H1 (cell line): ENCODE measurements around the gene PHTF1. TPM values are rescaled to one million over a fixed set of nuclear protein-coding genes. Genes with fewer than 3 reads are reported as not detected.

ENCODE experiments used
- CTCF ChIA-PET: fragments of 300-600 bp; sonication (Branson Sonifier 250); formaldehyde crosslinking; loops from one replicate; lab custom pipeline; 2021; ENCODE audit not compliant: partially characterized antibody; lab: Charles Lee
- POLR2A ChIA-PET: fragments of 300-600 bp; sonication (Branson Sonifier 250); formaldehyde crosslinking; loops from one replicate; lab custom pipeline; 2021; ENCODE audit warnings: inconsistent platforms; ENCODE audit not compliant: partially characterized antibody; lab: Charles Lee
- DNase-seq, 2 experiments: peaks; one replicate each; pipeline versions ENCODE4 v3.0.0 to v3.0.0-alpha.2; 2010 to 2022; ENCODE audit warnings: low spot score in 2 of 2, low read depth in 1 of 2, mixed read lengths in 1 of 2
- FAIRE-seq: peaks from 2 replicates; lab custom pipeline; 2011; peaks lifted over from hg19 to GRCh38; lab: Jason Lieb, UNC
- H2AFZ ChIP-seq: 2 replicates; pipeline ENCODE4 v1.8.1; 2012; ENCODE audit warnings: low read length, inconsistent platforms
- H2AK5ac ChIP-seq: 2 replicates; pipeline ENCODE4 v1.6.1; 2013; ENCODE audit warnings: low read depth, low read length
- H2BK120ac ChIP-seq: replicated peaks from 2 replicates; pipeline ENCODE3; 2013; ENCODE audit warnings: low read depth, low read length, inconsistent platforms
- H2BK12ac ChIP-seq: 2 replicates; pipeline ENCODE4 v1.6.1; 2013; ENCODE audit warnings: low read depth, low read length
- H2BK15ac ChIP-seq: 2 replicates; pipeline ENCODE4 v1.6.1; 2013; ENCODE audit warnings: low read length
- H2BK20ac ChIP-seq: 2 replicates; pipeline ENCODE4 v1.6.1; 2013; ENCODE audit warnings: low read length
- H2BK5ac ChIP-seq: 2 replicates; pipeline ENCODE4 v1.6.1; 2013; ENCODE audit warnings: low read depth, low read length
- H3K14ac ChIP-seq: 2 replicates; pipeline ENCODE4 v1.6.1; 2013; ENCODE audit warnings: inconsistent platforms; ENCODE audit not compliant: insufficient read length
- H3K18ac ChIP-seq: 2 replicates; pipeline ENCODE4 v1.6.1; 2013; ENCODE audit warnings: low read length; ENCODE audit errors: extremely low read depth
- H3K23ac ChIP-seq: 2 replicates; pipeline ENCODE4 v1.6.1; 2013; ENCODE audit warnings: inconsistent platforms; ENCODE audit not compliant: insufficient read length
- H3K23me2 ChIP-seq: 2 replicates; pipeline ENCODE4 v1.6.1; 2013; ENCODE audit warnings: low read depth, low read length
- H3K27ac ChIP-seq: 2 replicates; pipeline ENCODE4 v1.6.1; 2011; ENCODE audit warnings: low read depth, low read length, inconsistent platforms
- H3K27me3 ChIP-seq, 4 experiments: replicated peaks in 1 of 4; 1 replicate in 1 of 4; 2 replicates in 3 of 4; pipeline versions ENCODE4 v1.6.1 to v1.8.1; 2011 to 2013; ENCODE audit warnings: low read length in 3 of 4, mild to moderate bottlenecking in 3 of 4, inconsistent platforms in 2 of 4, mixed read lengths in 2 of 4, moderate library complexity in 1 of 4; ENCODE audit not compliant: control insufficient read depth in 3 of 4, insufficient read depth in 3 of 4; ENCODE audit errors: extremely low read depth in 1 of 4
- H3K36me3 ChIP-seq, 4 experiments: 2 replicates each; pipeline versions ENCODE4 v1.6.1 to v1.8.1; 2011 to 2013; ENCODE audit warnings: mild to moderate bottlenecking in 4 of 4, low read length in 3 of 4, moderate library complexity in 2 of 4, control low read depth in 1 of 4, inconsistent platforms in 1 of 4; ENCODE audit not compliant: insufficient read depth in 4 of 4, control insufficient read depth in 2 of 4
- H3K4ac ChIP-seq: replicated peaks from 2 replicates; pipeline ENCODE3; 2013; ENCODE audit warnings: low read length, low read depth, mixed read lengths, inconsistent platforms; ENCODE audit not compliant: insufficient read length
- H3K4me1 ChIP-seq, 4 experiments: replicated peaks in 1 of 4; 1 replicate in 1 of 4; 2 replicates in 3 of 4; pipeline versions ENCODE4 v1.6.1 to v1.8.1; 2011 to 2013; ENCODE audit warnings: low read length in 3 of 4, inconsistent platforms in 2 of 4, mixed read lengths in 1 of 4; ENCODE audit not compliant: insufficient read depth in 4 of 4, control insufficient read depth in 3 of 4
- H3K4me2 ChIP-seq, 2 experiments: 2 replicates each; pipeline versions ENCODE4 v1.6.1 to v1.8.1; 2011 to 2013; ENCODE audit warnings: low read depth in 2 of 2, low read length in 2 of 2, control low read depth in 1 of 2, inconsistent platforms in 1 of 2, mild to moderate bottlenecking in 1 of 2; ENCODE audit not compliant: insufficient read depth in 1 of 2
- H3K4me3 ChIP-seq, 4 experiments: fragments of 200-600, 300-600 bp in 1 of 4; sonication (generic), shearing (Covaris generic), sonication (Bioruptor Twin) in 1 of 4; 2 replicates each; pipeline versions ENCODE4 v1.5.1 to v1.8.1; 2011 to 2016; ENCODE audit warnings: low read length in 4 of 4, low read depth in 3 of 4, control low read depth in 2 of 4, inconsistent platforms in 2 of 4, mild to moderate bottlenecking in 2 of 4, mixed read lengths in 1 of 4, moderate library complexity in 1 of 4; ENCODE audit not compliant: insufficient read depth in 2 of 4; ENCODE audit errors: extremely low read depth in 1 of 4
- H3K56ac ChIP-seq: replicated peaks from 2 replicates; pipeline ENCODE3; 2013; ENCODE audit warnings: low read depth, mild to moderate bottlenecking, mixed read lengths, low read length, inconsistent platforms; ENCODE audit not compliant: insufficient read length
- H3K79me1 ChIP-seq: 2 replicates; pipeline ENCODE4 v1.6.1; 2013; ENCODE audit warnings: low read depth, low read length, control low read depth
- H3K79me2 ChIP-seq, 2 experiments: 2 replicates each; pipeline versions ENCODE4 v1.6.1 to v1.8.1; 2012 to 2013; ENCODE audit warnings: low read length in 2 of 2, mild to moderate bottlenecking in 2 of 2, inconsistent platforms in 1 of 2; ENCODE audit not compliant: insufficient read depth in 2 of 2, control insufficient read depth in 1 of 2
- H3K9ac ChIP-seq, 4 experiments: replicated peaks in 1 of 4; 1 replicate in 1 of 4; 2 replicates in 3 of 4; pipeline versions ENCODE4 v1.6.1 to v1.8.1; 2011 to 2013; ENCODE audit warnings: low read depth in 3 of 4, low read length in 3 of 4, control low read depth in 2 of 4, mild to moderate bottlenecking in 2 of 4, moderate library complexity in 2 of 4, inconsistent platforms in 1 of 4; ENCODE audit errors: extremely low read depth in 1 of 4
- H3K9me3 ChIP-seq, 2 experiments: 2 replicates each; pipeline versions ENCODE4 v1.6.1 to v1.8.1; 2012 to 2013; ENCODE audit warnings: mild to moderate bottlenecking in 2 of 2, moderate library complexity in 2 of 2, control low read depth in 1 of 2, inconsistent platforms in 1 of 2, low read depth in 1 of 2, low read length in 1 of 2, mixed read lengths in 1 of 2; ENCODE audit not compliant: insufficient read depth in 2 of 2
- H4K20me1 ChIP-seq, 2 experiments: replicated peaks in 1 of 2; 2 replicates each; pipeline versions ENCODE3 to v1.8.1; 2011 to 2013; ENCODE audit warnings: inconsistent platforms in 2 of 2, low read length in 2 of 2, mild to moderate bottlenecking in 1 of 2; ENCODE audit not compliant: insufficient read depth in 2 of 2, control insufficient read depth in 1 of 2
- H4K5ac ChIP-seq: 2 replicates; pipeline ENCODE4 v1.6.1; 2013; ENCODE audit warnings: low read length, low read depth, mixed read lengths, inconsistent platforms; ENCODE audit not compliant: insufficient read length
- H4K8ac ChIP-seq: 2 replicates; pipeline ENCODE4 v1.8.0; 2013; ENCODE audit warnings: mild to moderate bottlenecking, moderate library complexity, low read length, inconsistent platforms; ENCODE audit not compliant: insufficient read depth; ENCODE audit errors: extremely low read depth
- H4K91ac ChIP-seq: replicated peaks from 2 replicates; pipeline ENCODE3; 2013; ENCODE audit warnings: low read length, mixed read lengths, inconsistent platforms; ENCODE audit not compliant: insufficient read length
- CBX5 ChIP-seq: fragments of 300-800, 300-1000 bp; sonication (generic); IDR thresholded peaks from 2 replicates; pipeline ENCODE4 v1.7.1; 2016; ENCODE audit warnings: antibody characterized with exemption, low read length, low read depth
- CBX8 ChIP-seq: fragments of 300-800, 300-1000 bp; sonication (generic); IDR thresholded peaks from 2 replicates; pipeline ENCODE4 v1.7.1; 2016; ENCODE audit warnings: low read depth, low read length, borderline replicate concordance
- HDAC2 ChIP-seq, 2 experiments: fragments of 300-600 bp in 1 of 2; sonication (generic) in 1 of 2; IDR thresholded peaks; 2 replicates each; pipeline ENCODE4 v1.6.1; 2011 to 2012; ENCODE audit warnings: low read depth in 2 of 2, low read length in 2 of 2, mild to moderate bottlenecking in 2 of 2, moderate library complexity in 2 of 2, borderline replicate concordance in 1 of 2, inconsistent platforms in 1 of 2
- HDAC6 ChIP-seq: IDR thresholded peaks from one replicate; pipeline ENCODE4 v1.7.1; 2012; ENCODE audit warnings: low read depth, mild to moderate bottlenecking, inconsistent platforms, low read length, moderate library complexity
- JUN ChIP-seq: IDR thresholded peaks from 2 replicates; pipeline ENCODE4 v1.6.1; 2011; ENCODE audit warnings: low read depth, mild to moderate bottlenecking, improper control_type of control experiment, low read length
- RFX5 ChIP-seq: IDR thresholded peaks from 2 replicates; pipeline ENCODE4 v1.6.1; 2011; ENCODE audit warnings: low read depth, low read length, improper control_type of control experiment, borderline replicate concordance
- RNF2 ChIP-seq: fragments of 200-900, 300-1000 bp; sonication (generic); IDR thresholded peaks from 2 replicates; pipeline ENCODE4 v1.7.1; 2016; ENCODE audit warnings: borderline replicate concordance, low read depth, mild to moderate bottlenecking, antibody characterized with exemption, low read length; ENCODE audit not compliant: poor library complexity, severe bottlenecking; ENCODE audit errors: missing control alignments
- SP1 ChIP-seq: IDR thresholded peaks from 2 replicates; pipeline ENCODE4 v1.6.1; 2011; ENCODE audit warnings: low read depth, low read length
- SP2 ChIP-seq: IDR thresholded peaks from 2 replicates; pipeline ENCODE4 v1.6.1; 2012; ENCODE audit warnings: mild to moderate bottlenecking, low read length, inconsistent platforms
- SRF ChIP-seq: IDR thresholded peaks from 2 replicates; pipeline ENCODE4 v1.6.1; 2011; ENCODE audit warnings: mild to moderate bottlenecking, low read depth, low read length, moderate library complexity
- TAF7 ChIP-seq: optimal IDR thresholded peaks from 2 replicates; pipeline ENCODE3; 2011; ENCODE audit warnings: low read depth, mild to moderate bottlenecking, inconsistent platforms, low read length, moderate library complexity, borderline replicate concordance
- TBP ChIP-seq: IDR thresholded peaks from 2 replicates; pipeline ENCODE4 v1.6.1; 2011; ENCODE audit warnings: low read depth, low read length, improper control_type of control experiment
- TCF12 ChIP-seq: IDR thresholded peaks from 2 replicates; pipeline ENCODE4 v1.6.1; 2011; ENCODE audit warnings: low read depth, mild to moderate bottlenecking, low read length
- WGBS, 2 experiments: shearing (Covaris generic) in 1 of 2; methylation state at CpG; one replicate each; pipeline versions ENCODE4 v1.1.6 to v1.1.7; 2013 to 2015; ENCODE audit warnings: low lambda C conversion rate in 2 of 2, mixed read lengths in 2 of 2, inconsistent platforms in 1 of 2, low coverage in 1 of 2, missing lambda C conversion rate in 1 of 2; ENCODE audit not compliant: insufficient replicate concordance in 2 of 2, insufficient coverage in 1 of 2, insufficient read length in 1 of 2; ENCODE audit errors: extremely low coverage in 1 of 2, missing lambda C conversion rate in 1 of 2; 5-methylcytosine and 5-hydroxymethylcytosine counted together
- polyA plus RNA-seq, 7 experiments: library from polyadenylated mRNA; depleted of rRNA in 3 of 7; stranded (reverse) in 5 of 7; unstranded in 2 of 7; fragments of >200 nt in 5 of 7; fragments of 200-250 nt in 2 of 7; gene quantifications; 1 replicate in 5 of 7; 2 replicates in 1 of 7; 4 replicates in 1 of 7; pipeline versions ENCODE4 v1.2.1 to v1.2.3, GENCODE V29; 2011 to 2013; ENCODE audit warnings: missing spikeins in 2 of 7, mixed read lengths in 2 of 7
- total RNA-seq: library from RNA; stranded (reverse); fragmentation: NEBNext Ultra II Directional; extraction: Animal tissue kit (Norgen Biotek cat#: 25700); gene quantifications from 2 replicates; pipeline ENCODE4 v1.2.1, GENCODE V29; 2021

Gene PHTF1
- total and polyA plus RNA-seq, 2 of the 8 experiments (the other 6 are each of a cell fraction or from before 2014, with no cell fraction given) = 9.1 to 26.9 TPM

GRCh38 chr1:113663165-113663951, 95.9 kb downstream of the PHTF1 start:
- POLR2A ChIA-PET = no interaction called here
- H2BK12ac ChIP-seq = no peak overlapping the region
- TF ChIP-seq TAF7 (no peak), CBX8 (no peak), HDAC2 (IDR thresholded peaks at IDR 0.05; ENCODE audit: borderline replicate concordance in 1 of 2, low read depth in 2 of 2, low read length in 2 of 2) (no peak), TCF12 (no peak), SRF (no peak), RFX5 (no peak), CBX5 (no peak), SP1 (no peak), TBP (no peak), RNF2 (no peak), JUN (no peak), HDAC6 (no peak), SP2 (no peak)
- TF ChIP-seq, all 59 proteins: peak for 0
- H3K56ac ChIP-seq = no peak overlapping the region
- H2BK120ac ChIP-seq = no peak overlapping the region
- no peak overlapping the region for H2BK15ac ChIP-seq
- H3K4me3 ChIP-seq = no peak overlapping the region
- no peak overlapping the region for H3K4ac ChIP-seq
- H3K27me3 ChIP-seq = no peaks in the 10 kb centered on the region
- H3K23ac ChIP-seq = no peak overlapping the region
- no peaks in the 10 kb centered on the region for H4K20me1 ChIP-seq
- no peaks in the 10 kb centered on the region for H3K4me1 ChIP-seq
- H2AK5ac ChIP-seq = no peak overlapping the region
- no peak overlapping the region for H3K4me2 ChIP-seq
- H3K18ac ChIP-seq = no peak overlapping the region
- H3K79me2 ChIP-seq = no peaks in the 10 kb centered on the region
- H3K14ac ChIP-seq = no peak overlapping the region
- H4K5ac ChIP-seq = no peak overlapping the region
- H2BK20ac ChIP-seq = no peak overlapping the region
- H3K9ac ChIP-seq = no peak overlapping the region
- no peaks in the 10 kb centered on the region for H3K9me3 ChIP-seq
- no peak overlapping the region for H4K91ac ChIP-seq
- DNase-seq (no peak), FAIRE-seq (no peak)
- H2AFZ ChIP-seq = no peak overlapping the region
- H2BK5ac ChIP-seq = no peak overlapping the region
- no peak overlapping the region for H3K27ac ChIP-seq
- CTCF ChIA-PET = no interaction called here
- WGBS, 2 experiments = 88% methylated on average over 5 of the region's 5 CpGs; no CpG with 5 or more reads in 1 of the 2 experiments
- no peaks in the 10 kb centered on the region; the same call in 1 of the 2 replicates for H3K23me2 ChIP-seq
- no peaks in the 10 kb centered on the region for H3K79me1 ChIP-seq
- no peaks in the 10 kb centered on the region for H3K36me3 ChIP-seq
- H4K8ac ChIP-seq = no peak overlapping the region
